DLD1 (cell line): ENCODE measurements around the gene ENTPD2.

Experiments
- in situ Hi-C: cut with HindIII; loops from 2 replicates; pipeline ENCODE4 v1.10.0; 2017; ENCODE audit warnings: low sequenced_read_pairs

ENTPD2 gene

GRCh38 chr9:137048655-137049543 is 5.0 kb downstream of the ENTPD2 start:
- in situ Hi-C loops: loop anchor here (25.0 kb wide), 1 partner anchor 237 kb away; the partner anchor contains the start of gene RABL6

- in situ Hi-C loops: loop anchor here (25.0 kb wide), 1 partner anchor 234 kb away; the partner anchor contains the start of gene RABL6
Observed at GRCh38 chr9:137046088-137046787, 7.6 kb downstream of the ENTPD2 start, which contains the start of gene NPDC1. NPDC1 (minus strand) TSS chr9:137046177; CDS start chr9:137045989, 188 bp downstream.

GRCh38 chr9:137045294-137046087 is 8.4 kb downstream of the ENTPD2 start:
- in situ Hi-C loops: loop anchor here (25.0 kb wide), 1 partner anchor 233 kb away; the partner anchor contains the start of gene RABL6

GRCh38 chr9:137044502-137045177 is 9.2 kb downstream of the ENTPD2 start:
- in situ Hi-C loops: loop anchor here (25.0 kb wide), 1 partner anchor 232 kb away; the partner anchor contains the start of gene RABL6

GRCh38 chr9:137044037-137044436 is 9.8 kb downstream of the ENTPD2 start:
- in situ Hi-C loops: loop anchor here (25.0 kb wide), 1 partner anchor 232 kb away; the partner anchor contains the start of gene RABL6

- in situ Hi-C loops: loop anchor here (25.0 kb wide), 1 partner anchor 231 kb away; the partner anchor contains the start of gene RABL6
Observed at GRCh38 chr9:137042751-137043727, 10.8 kb downstream of the ENTPD2 start.

- in situ Hi-C loops: loop anchor here (25.0 kb wide), 1 partner anchor 229 kb away; the partner anchor contains the start of gene RABL6
Observed at GRCh38 chr9:137041124-137041523, 12.7 kb downstream of the ENTPD2 start.

GRCh38 chr9:137040568-137040967 is 13.3 kb downstream of the ENTPD2 start:
- in situ Hi-C loops: loop anchor here (25.0 kb wide), 1 partner anchor 228 kb away; the partner anchor contains the start of gene RABL6

GRCh38 chr9:137039611-137040366 is 14.1 kb downstream of the ENTPD2 start:
- in situ Hi-C loops: loop anchor here (25.0 kb wide), 1 partner anchor 227 kb away; the partner anchor contains the start of gene RABL6

GRCh38 chr9:137038916-137039315 is 14.9 kb downstream of the ENTPD2 start:
- in situ Hi-C loops: loop anchor here (25.0 kb wide), 1 partner anchor 227 kb away; the partner anchor contains the start of gene RABL6

- in situ Hi-C loops: loop anchor here (25.0 kb wide), 1 partner anchor 225 kb away; the partner anchor contains the start of gene RABL6
Observed at GRCh38 chr9:137037483-137037882, 16.4 kb downstream of the ENTPD2 start.

- in situ Hi-C loops: loop anchor here (25.0 kb wide), 1 partner anchor 225 kb away; the partner anchor contains the start of gene RABL6
Observed at GRCh38 chr9:137037035-137037434, 16.8 kb downstream of the ENTPD2 start.

GRCh38 chr9:137035937-137036336 is 17.9 kb downstream of the ENTPD2 start:
- in situ Hi-C loops: loop anchor here (25.0 kb wide), 1 partner anchor 224 kb away; the partner anchor contains the start of gene RABL6

- in situ Hi-C loops: loop anchor here (25.0 kb wide), 1 partner anchor 223 kb away; the partner anchor contains the start of gene RABL6
Observed at GRCh38 chr9:137035507-137035834, 18.4 kb downstream of the ENTPD2 start.

GRCh38 chr9:137034709-137035506 is 19.0 kb downstream of the ENTPD2 start:
- in situ Hi-C loops: loop anchor here (25.0 kb wide), 1 partner anchor 223 kb away; the partner anchor contains the start of gene RABL6

- in situ Hi-C loops: loop anchor here (25.0 kb wide), 1 partner anchor 222 kb away; the partner anchor contains the start of gene RABL6
Observed at GRCh38 chr9:137034039-137034708, 19.7 kb downstream of the ENTPD2 start.
